ENCODE results near the gene CIPC. TPM values are rescaled to one million over a fixed set of nuclear protein-coding genes. Genes with fewer than 3 reads are reported as not detected.

The CIPC gene
- total and polyA plus RNA-seq, 2 of the 13 experiments (the other 11 are each of a cell fraction or from before 2014, with no cell fraction given): 7.6 to 13.9 TPM

GRCh38 chr14:77066578-77067172 is 31.4 kb upstream of the CIPC start:
- no peak overlapping the region for H3K4me2 ChIP-seq (ENCODE audit: low read depth, low read length)
- POLR2A ChIA-PET: no interaction called here
- ATAC-seq (no peak), DNase-seq (ENCODE audit: low spot score) (no peak), FAIRE-seq (no peak)
- no peak overlapping the region for H3K27ac ChIP-seq (ENCODE audit: extremely low read length, insufficient read depth, low read length)
- WGBS (ENCODE audit: low lambda C conversion rate): 26% methylated on average over 10 of the region's 10 CpGs
- CTCF ChIA-PET (ENCODE audit: low intra/inter-chr PET ratio, low total read pairs): interaction anchor here (1.4 to 5.2 kb wide), 2 partner anchors 154 to 190 kb away, joined by 3 to 68 read pairs; no protein-coding TSS in a partner anchor
- H3K36me3 ChIP-seq (replicated peaks in 1 of 2; ENCODE audit: control insufficient read depth in 1 of 2, insufficient read depth in 2 of 2, low read length in 2 of 2): no peaks in the 10 kb centered on the region
- no peak overlapping the region for H3K9ac ChIP-seq (ENCODE audit: insufficient read depth, low read depth, low read length)
- no peak overlapping the region for H3K4me3 ChIP-seq (replicated peaks in 1 of 3; ENCODE audit: insufficient read depth in 1 of 3, low read depth in 2 of 3, low read length in 3 of 3)
- no peaks in the 10 kb centered on the region for H3K9me3 ChIP-seq (ENCODE audit: low read length)
- in situ Hi-C loops (cut with HindIII; ENCODE audit: extremely low pct_ligation_motif_present, low pct_unique_long_range_greater_than_20kb) (no loop called here), intact Hi-C loops (cut with micrococcal nuclease; ENCODE audit: unreplicated experiment) (no loop called here)
- no peaks in the 10 kb centered on the region for H4K20me1 ChIP-seq (ENCODE audit: insufficient read depth, low read length)
- H3K4me1 ChIP-seq (ENCODE audit: insufficient read depth, low read length): 0 out of 2 replicates have a peak, but pooled peaks cover 3% of the 10 kb centered on the region
- H3K79me2 ChIP-seq (ENCODE audit: insufficient read depth, low read length): no peaks in the 10 kb centered on the region
- no TSS peak for BruUV-seq (replicated peaks)
- H3K27me3 ChIP-seq (ENCODE audit: control insufficient read depth in 1 of 2, insufficient read depth in 2 of 2, low read length in 2 of 2): peaks cover 5 to 24% of the 10 kb centered on the region in 2 experiments; a peak in 4 of 5 replicates
- TF ChIP-seq ZSCAN5A (CRISPR knock-in tag; IDR thresholded peaks at IDR 0.05; ENCODE audit: borderline replicate concordance) (no peak), DBP (CRISPR knock-in tag; IDR thresholded peaks at IDR 0.05; ENCODE audit: not compliant biosample characterization) (no peak), SP2 (CRISPR knock-in tag; IDR thresholded peaks at IDR 0.05) (no peak), ZFYVE20 (CRISPR knock-in tag; IDR thresholded peaks at IDR 0.05; ENCODE audit: borderline replicate concordance, low read depth) (no peak), ZNF674 (CRISPR knock-in tag; IDR thresholded peaks at IDR 0.05; ENCODE audit: low read depth) (no peak), ZNF331 (CRISPR knock-in tag; IDR thresholded peaks at IDR 0.05) (no peak)
- H2AFZ ChIP-seq (ENCODE audit: low read length): no peak overlapping the region
